Measurements from ENCODE around the gene AMPD3. TPM values are rescaled to one million over a fixed set of nuclear protein-coding genes. Genes with fewer than 3 reads are reported as not detected.

Gene AMPD3
- total and polyA plus RNA-seq, 2 of the 13 experiments (the other 11 are each of a cell fraction or from before 2014, with no cell fraction given): 0.33 to 2.3 TPM

DNA sequence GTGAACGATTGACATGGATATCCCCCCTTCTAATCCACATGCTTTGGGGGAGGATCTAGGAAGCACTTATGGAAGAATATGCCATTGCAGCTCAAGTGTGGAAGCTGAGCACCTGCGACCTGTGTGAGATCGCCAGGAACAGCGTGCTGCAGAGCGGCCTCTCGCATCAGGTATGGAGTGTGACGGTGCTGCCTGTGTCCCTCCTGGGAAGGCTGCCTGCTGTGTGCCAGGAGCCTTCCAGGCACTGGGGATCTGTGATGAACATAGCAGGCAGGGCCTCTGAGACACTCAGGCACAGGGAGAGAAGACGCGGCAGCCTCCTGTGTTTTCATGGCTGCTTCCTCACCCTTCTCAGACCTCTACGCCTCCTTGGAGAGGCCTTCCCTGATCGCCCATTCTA, 49.4 kb downstream of the AMPD3 start:
- BruUV-seq (replicated peaks): no TSS peak
- CTCF ChIA-PET (ENCODE audit: low intra/inter-chr PET ratio, low total read pairs): no interaction called here
- H2AFZ ChIP-seq (ENCODE audit: low read length): no peak overlapping the region
- FAIRE-seq (no peak), DNase-seq (ENCODE audit: low spot score) (no peak), ATAC-seq (no peak)
- no peaks in the 10 kb centered on the region for H3K36me3 ChIP-seq (replicated peaks in 1 of 2; ENCODE audit: control insufficient read depth in 1 of 2, insufficient read depth in 2 of 2, low read length in 2 of 2)
- no peak overlapping the region for H3K27ac ChIP-seq (ENCODE audit: extremely low read length, insufficient read depth, low read length)
- H3K27me3 ChIP-seq (ENCODE audit: control insufficient read depth in 1 of 2, insufficient read depth in 2 of 2, low read length in 2 of 2): no peaks in the 10 kb centered on the region
- intact Hi-C loops (cut with micrococcal nuclease; ENCODE audit: unreplicated experiment) (no loop called here), in situ Hi-C loops (cut with HindIII; ENCODE audit: extremely low pct_ligation_motif_present, low pct_unique_long_range_greater_than_20kb) (no loop called here)
- POLR2A ChIA-PET: no interaction called here
- H4K20me1 ChIP-seq (ENCODE audit: insufficient read depth, low read length): no peaks in the 10 kb centered on the region; the same call in 1 of the 2 replicates
- H3K4me3 ChIP-seq (replicated peaks in 1 of 3; ENCODE audit: insufficient read depth in 1 of 3, low read depth in 2 of 3, low read length in 3 of 3): no peak overlapping the region
- H3K4me1 ChIP-seq (ENCODE audit: insufficient read depth, low read length): no peaks in the 10 kb centered on the region
- no peak overlapping the region for H3K9ac ChIP-seq (ENCODE audit: insufficient read depth, low read depth, low read length)
- no peak for TF ChIP-seq CENPX (CRISPR knock-in tag; IDR thresholded peaks at IDR 0.05)
- TF ChIP-seq, protein P1, sequence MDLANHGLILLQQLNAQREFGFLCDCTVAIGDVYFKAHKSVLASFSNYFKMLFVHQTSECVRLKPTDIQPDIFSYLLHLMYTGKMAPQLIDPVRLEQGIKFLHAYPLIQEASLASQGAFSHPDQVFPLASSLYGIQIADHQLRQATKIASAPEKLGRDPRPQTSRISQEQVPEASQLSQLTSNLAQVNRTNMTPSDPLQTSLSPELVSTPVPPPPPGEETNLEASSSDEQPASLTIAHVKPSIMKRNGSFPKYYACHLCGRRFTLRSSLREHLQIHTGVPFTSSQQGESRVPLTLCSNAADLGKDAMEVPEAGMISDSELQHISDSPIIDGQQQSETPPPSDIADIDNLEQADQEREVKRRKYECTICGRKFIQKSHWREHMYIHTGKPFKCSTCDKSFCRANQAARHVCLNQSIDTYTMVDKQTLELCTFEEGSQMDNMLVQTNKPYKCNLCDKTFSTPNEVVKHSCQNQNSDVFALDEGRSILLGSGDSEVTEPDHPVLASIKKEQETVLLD (CRISPR knock-in tag; IDR thresholded peaks at IDR 0.05; ENCODE audit: low read depth): no peak
- TF ChIP-seq TBX2 (CRISPR knock-in tag; IDR thresholded peaks at IDR 0.05; ENCODE audit: borderline replicate concordance): no peak
- TF ChIP-seq TAF1 (CRISPR knock-in tag; IDR thresholded peaks at IDR 0.05): no peak
- TF ChIP-seq RORA (CRISPR knock-in tag; IDR thresholded peaks at IDR 0.05): no peak
- H3K9me3 ChIP-seq (ENCODE audit: low read length): no peaks in the 10 kb centered on the region
- WGBS (ENCODE audit: low lambda C conversion rate): 79% methylated on average over 5 of the region's 11 CpGs
- H3K79me2 ChIP-seq (ENCODE audit: insufficient read depth, low read length): no peaks in the 10 kb centered on the region
- H3K4me2 ChIP-seq (ENCODE audit: low read depth, low read length): no peak overlapping the region

DNA sequence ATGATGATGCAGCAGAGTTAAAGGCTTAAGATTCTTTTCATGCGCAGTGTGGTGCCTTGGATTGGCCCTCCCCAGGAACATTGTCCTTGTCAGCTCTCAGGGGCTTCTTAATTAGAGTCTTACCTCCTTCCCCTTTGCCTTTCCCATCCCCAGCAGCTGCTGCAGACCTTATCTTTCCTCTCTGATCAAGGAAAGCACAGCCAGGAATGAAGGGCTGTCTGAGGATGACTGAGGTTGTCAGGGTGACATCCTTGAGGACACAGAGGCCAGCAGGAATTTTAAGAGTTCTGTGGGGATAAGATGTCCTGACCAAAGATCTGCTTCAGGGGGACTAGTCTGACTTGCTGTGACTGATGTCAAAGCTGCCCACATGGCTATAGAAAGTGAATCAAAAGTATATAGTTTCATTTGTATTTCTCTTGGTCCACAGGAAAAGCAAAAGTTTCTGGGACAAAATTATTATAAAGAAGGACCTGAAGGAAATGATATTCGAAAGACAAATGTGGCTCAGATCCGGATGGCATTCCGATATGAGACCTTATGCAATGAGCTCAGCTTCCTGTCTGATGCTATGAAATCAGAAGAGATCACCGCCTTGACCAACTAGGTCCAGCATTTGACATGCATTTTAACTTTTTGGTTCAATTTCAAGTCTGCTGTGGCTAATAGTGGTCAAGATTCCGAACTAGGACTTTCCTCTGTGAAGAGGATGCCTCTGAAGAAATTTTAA, 50.4 kb downstream of the AMPD3 start:
- no TSS peak for BruUV-seq (replicated peaks)
- Histone ChIP-seq H3K4me1 (ENCODE audit: insufficient read depth, low read length) (no peaks in the 10 kb centered on the region), H3K27me3 (ENCODE audit: control insufficient read depth in 1 of 2, insufficient read depth in 2 of 2, low read length in 2 of 2) (no peaks in the 10 kb centered on the region), H3K27ac (ENCODE audit: extremely low read length, insufficient read depth, low read length) (no peak overlapping the region), H3K4me2 (ENCODE audit: low read depth, low read length) (no peak overlapping the region), H3K36me3 (replicated peaks in 1 of 2; ENCODE audit: control insufficient read depth in 1 of 2, insufficient read depth in 2 of 2, low read length in 2 of 2) (no peaks in the 10 kb centered on the region), H2AFZ (ENCODE audit: low read length) (no peak overlapping the region), H4K20me1 (ENCODE audit: insufficient read depth, low read length) (no peaks in the 10 kb centered on the region; the same call in 1 of the 2 replicates), H3K4me3 (replicated peaks in 1 of 3; ENCODE audit: insufficient read depth in 1 of 3, low read depth in 2 of 3, low read length in 3 of 3) (no peak overlapping the region), H3K79me2 (ENCODE audit: insufficient read depth, low read length) (no peaks in the 10 kb centered on the region), H3K9me3 (ENCODE audit: low read length) (no peaks in the 10 kb centered on the region), H3K9ac (ENCODE audit: insufficient read depth, low read depth, low read length) (no peak overlapping the region)
- intact Hi-C loops (cut with micrococcal nuclease; ENCODE audit: unreplicated experiment): no loop called here
- no peak for ATAC-seq
- 85% methylated on average over 6 of the region's 6 CpGs for WGBS (ENCODE audit: low lambda C conversion rate)
- in situ Hi-C loops (cut with HindIII; ENCODE audit: extremely low pct_ligation_motif_present, low pct_unique_long_range_greater_than_20kb): no loop called here
- DNase-seq (ENCODE audit: low spot score): no peak
- FAIRE-seq: no peak
- ChIA-PET CTCF (ENCODE audit: low intra/inter-chr PET ratio, low total read pairs) (no interaction called here), POLR2A (no interaction called here)
- no peak for TF ChIP-seq KLF6 (CRISPR knock-in tag; IDR thresholded peaks at IDR 0.05)
- TF ChIP-seq, protein P2, sequence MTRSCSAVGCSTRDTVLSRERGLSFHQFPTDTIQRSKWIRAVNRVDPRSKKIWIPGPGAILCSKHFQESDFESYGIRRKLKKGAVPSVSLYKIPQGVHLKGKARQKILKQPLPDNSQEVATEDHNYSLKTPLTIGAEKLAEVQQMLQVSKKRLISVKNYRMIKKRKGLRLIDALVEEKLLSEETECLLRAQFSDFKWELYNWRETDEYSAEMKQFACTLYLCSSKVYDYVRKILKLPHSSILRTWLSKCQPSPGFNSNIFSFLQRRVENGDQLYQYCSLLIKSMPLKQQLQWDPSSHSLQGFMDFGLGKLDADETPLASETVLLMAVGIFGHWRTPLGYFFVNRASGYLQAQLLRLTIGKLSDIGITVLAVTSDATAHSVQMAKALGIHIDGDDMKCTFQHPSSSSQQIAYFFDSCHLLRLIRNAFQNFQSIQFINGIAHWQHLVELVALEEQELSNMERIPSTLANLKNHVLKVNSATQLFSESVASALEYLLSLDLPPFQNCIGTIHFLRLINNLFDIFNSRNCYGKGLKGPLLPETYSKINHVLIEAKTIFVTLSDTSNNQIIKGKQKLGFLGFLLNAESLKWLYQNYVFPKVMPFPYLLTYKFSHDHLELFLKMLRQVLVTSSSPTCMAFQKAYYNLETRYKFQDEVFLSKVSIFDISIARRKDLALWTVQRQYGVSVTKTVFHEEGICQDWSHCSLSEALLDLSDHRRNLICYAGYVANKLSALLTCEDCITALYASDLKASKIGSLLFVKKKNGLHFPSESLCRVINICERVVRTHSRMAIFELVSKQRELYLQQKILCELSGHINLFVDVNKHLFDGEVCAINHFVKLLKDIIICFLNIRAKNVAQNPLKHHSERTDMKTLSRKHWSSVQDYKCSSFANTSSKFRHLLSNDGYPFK (CRISPR knock-in tag; IDR thresholded peaks at IDR 0.05; ENCODE audit: borderline replicate concordance): no peak
- no peak for TF ChIP-seq ZNF782 (CRISPR knock-in tag; IDR thresholded peaks at IDR 0.05; ENCODE audit: borderline replicate concordance)
- TF ChIP-seq SMYD3 (CRISPR knock-in tag; IDR thresholded peaks at IDR 0.05): no peak
- TF ChIP-seq IKZF4 (CRISPR knock-in tag; IDR thresholded peaks at IDR 0.05; ENCODE audit: borderline replicate concordance, low read depth, not compliant biosample characterization): no peak
- TF ChIP-seq, protein P3, sequence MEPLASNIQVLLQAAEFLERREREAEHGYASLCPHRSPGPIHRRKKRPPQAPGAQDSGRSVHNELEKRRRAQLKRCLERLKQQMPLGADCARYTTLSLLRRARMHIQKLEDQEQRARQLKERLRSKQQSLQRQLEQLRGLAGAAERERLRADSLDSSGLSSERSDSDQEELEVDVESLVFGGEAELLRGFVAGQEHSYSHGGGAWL (CRISPR knock-in tag; IDR thresholded peaks at IDR 0.05): no peak
- no peak for TF ChIP-seq ZNF781 (CRISPR knock-in tag; IDR thresholded peaks at IDR 0.05; ENCODE audit: borderline replicate concordance, not compliant biosample characterization)

All from HepG2 (cell line).